Calu3 (cell line): ENCODE data around the gene AFF2. TPM values are rescaled to one million over a fixed set of nuclear protein-coding genes. Genes with fewer than 3 reads are reported as not detected.

ENCODE experiments used
- BruUV-seq: library from RNA; stranded (reverse); fragments of 400-500 nt; replicated peaks from 2 replicates; lab custom pipeline; 2021; lab: Mats Ljungman, UMichigan
- CTCF ChIA-PET: fragments of 300-600 bp; sonication (Branson Sonifier 250); formaldehyde crosslinking; loops from one replicate; lab custom pipeline; 2022; ENCODE audit warnings: antibody characterized with exemption; lab: Charles Lee
- DNase-seq: peaks from one replicate; pipeline ENCODE4 v3.0.0; 2022
- H3K27ac Mint-ChIP-seq: one replicate; pipeline ENCODE4 v1.8.0; 2022; ENCODE audit warnings: mixed read lengths; ENCODE audit not compliant: unreplicated experiment
- H3K27me3 Mint-ChIP-seq: one replicate; pipeline ENCODE4 v1.8.0; 2022; ENCODE audit warnings: mixed read lengths; ENCODE audit not compliant: unreplicated experiment
- H3K36me3 Mint-ChIP-seq: one replicate; pipeline ENCODE4 v1.8.0; 2022; ENCODE audit warnings: mild to moderate bottlenecking, moderate library complexity, mixed read lengths; ENCODE audit not compliant: insufficient read depth, unreplicated experiment
- H3K4me1 Mint-ChIP-seq: one replicate; pipeline ENCODE4 v1.8.0; 2022; ENCODE audit warnings: mild to moderate bottlenecking, low read depth, mixed read lengths; ENCODE audit not compliant: unreplicated experiment
- H3K4me3 Mint-ChIP-seq: one replicate; pipeline ENCODE4 v1.8.0; 2022; ENCODE audit warnings: mild to moderate bottlenecking, low read depth, moderate library complexity, mixed read lengths; ENCODE audit not compliant: unreplicated experiment
- H3K9me3 Mint-ChIP-seq: one replicate; pipeline ENCODE4 v1.8.0; 2022; ENCODE audit warnings: low read depth, mixed read lengths; ENCODE audit not compliant: unreplicated experiment
- intact Hi-C: fragments of 100-400 bp; cut with micrococcal nuclease; formaldehyde crosslinking; loops from one replicate; pipeline ENCODE4 v1.10.0; 2022; ENCODE audit not compliant: unreplicated experiment
- total RNA-seq: library from RNA; stranded (reverse); gene quantifications from 2 replicates; pipeline ENCODE4 v1.2.3, GENCODE V29; 2022
- TF ChIP-seq, protein P1 (sequence below): fragments of 200-600 bp; IDR thresholded peaks from one replicate; pipeline ENCODE4 v1.8.0; 2022; ENCODE audit warnings: antibody characterized with exemption; ENCODE audit not compliant: unreplicated experiment

The AFF2 gene
- total RNA-seq, 1 experiment from 2014 or later: 0.17 TPM

DNA sequence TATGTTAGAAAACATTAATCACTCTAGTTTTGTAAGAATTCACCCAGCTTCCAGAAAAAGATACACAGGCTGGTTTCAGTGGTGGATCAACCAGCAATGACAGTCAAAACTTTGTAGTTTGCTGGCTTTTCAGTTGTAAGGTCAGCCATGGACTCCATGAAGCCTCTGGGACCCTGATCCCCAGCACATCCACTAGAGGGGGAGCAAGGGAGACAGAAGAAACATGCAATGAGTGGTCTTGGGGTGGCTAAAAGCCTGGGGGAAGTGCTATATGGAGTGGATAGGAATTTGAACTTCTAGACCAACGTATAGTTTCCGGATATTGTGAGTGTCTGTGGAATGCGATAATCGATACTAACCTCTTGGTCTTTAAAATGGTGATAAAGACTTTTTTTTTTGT, 72.7 kb downstream of the AFF2 start:
- CTCF ChIA-PET: no interaction called here
- H3K27ac Mint-ChIP-seq: no peak overlapping the region
- TF ChIP-seq, protein P1, sequence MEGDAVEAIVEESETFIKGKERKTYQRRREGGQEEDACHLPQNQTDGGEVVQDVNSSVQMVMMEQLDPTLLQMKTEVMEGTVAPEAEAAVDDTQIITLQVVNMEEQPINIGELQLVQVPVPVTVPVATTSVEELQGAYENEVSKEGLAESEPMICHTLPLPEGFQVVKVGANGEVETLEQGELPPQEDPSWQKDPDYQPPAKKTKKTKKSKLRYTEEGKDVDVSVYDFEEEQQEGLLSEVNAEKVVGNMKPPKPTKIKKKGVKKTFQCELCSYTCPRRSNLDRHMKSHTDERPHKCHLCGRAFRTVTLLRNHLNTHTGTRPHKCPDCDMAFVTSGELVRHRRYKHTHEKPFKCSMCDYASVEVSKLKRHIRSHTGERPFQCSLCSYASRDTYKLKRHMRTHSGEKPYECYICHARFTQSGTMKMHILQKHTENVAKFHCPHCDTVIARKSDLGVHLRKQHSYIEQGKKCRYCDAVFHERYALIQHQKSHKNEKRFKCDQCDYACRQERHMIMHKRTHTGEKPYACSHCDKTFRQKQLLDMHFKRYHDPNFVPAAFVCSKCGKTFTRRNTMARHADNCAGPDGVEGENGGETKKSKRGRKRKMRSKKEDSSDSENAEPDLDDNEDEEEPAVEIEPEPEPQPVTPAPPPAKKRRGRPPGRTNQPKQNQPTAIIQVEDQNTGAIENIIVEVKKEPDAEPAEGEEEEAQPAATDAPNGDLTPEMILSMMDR: no peak
- BruUV-seq: no TSS peak
- intact Hi-C loops: no loop called here
- no peaks in the 10 kb centered on the region for H3K36me3 Mint-ChIP-seq
- no peaks in the 10 kb centered on the region for H3K27me3 Mint-ChIP-seq
- no peak overlapping the region for H3K4me3 Mint-ChIP-seq
- no peaks in the 10 kb centered on the region for H3K9me3 Mint-ChIP-seq
- no peaks in the 10 kb centered on the region for H3K4me1 Mint-ChIP-seq
- DNase-seq: no peak

DNA sequence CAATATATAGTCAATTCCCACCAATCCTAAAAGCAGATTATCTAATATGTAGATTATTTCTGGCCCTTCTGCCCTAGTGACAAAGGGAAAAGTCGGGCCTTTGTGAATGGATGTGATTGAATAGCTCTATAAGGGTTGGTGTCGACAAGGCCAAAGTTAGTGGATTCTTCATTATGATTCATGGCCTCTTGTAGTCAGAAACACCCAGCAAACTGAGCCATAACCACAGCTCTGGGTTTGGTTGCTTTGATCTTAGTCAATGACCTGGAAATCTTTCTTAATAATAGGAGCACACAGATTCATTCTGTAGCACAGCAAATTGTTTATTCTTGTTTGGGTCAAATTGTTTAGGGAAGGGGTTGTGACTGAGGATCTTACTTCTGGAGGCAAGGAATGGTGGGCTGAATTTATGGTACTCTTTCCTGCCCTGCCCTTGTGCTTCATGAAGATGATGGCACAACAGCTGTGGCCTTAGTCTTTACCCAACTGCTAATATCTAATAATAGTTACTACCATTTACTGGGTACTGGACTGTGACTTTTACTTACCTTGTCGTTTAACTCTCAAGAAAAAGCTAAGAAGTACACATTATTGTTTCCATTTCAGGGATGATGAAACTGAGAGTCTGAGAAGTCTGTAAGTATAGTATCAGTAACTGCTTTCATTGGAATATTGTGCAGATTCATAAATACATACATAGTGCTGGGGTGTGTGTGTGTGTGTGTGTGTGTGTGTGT, 74.0 kb downstream of the AFF2 start:
- BruUV-seq: no TSS peak
- no peak for DNase-seq
- H3K27ac Mint-ChIP-seq: no peak overlapping the region
- TF ChIP-seq, protein P1: no peak
- no peaks in the 10 kb centered on the region for H3K9me3 Mint-ChIP-seq
- intact Hi-C loops: no loop called here
- H3K4me3 Mint-ChIP-seq: no peak overlapping the region
- H3K4me1 Mint-ChIP-seq: no peaks in the 10 kb centered on the region
- no peaks in the 10 kb centered on the region for H3K27me3 Mint-ChIP-seq
- H3K36me3 Mint-ChIP-seq: no peaks in the 10 kb centered on the region
- CTCF ChIA-PET: no interaction called here

DNA sequence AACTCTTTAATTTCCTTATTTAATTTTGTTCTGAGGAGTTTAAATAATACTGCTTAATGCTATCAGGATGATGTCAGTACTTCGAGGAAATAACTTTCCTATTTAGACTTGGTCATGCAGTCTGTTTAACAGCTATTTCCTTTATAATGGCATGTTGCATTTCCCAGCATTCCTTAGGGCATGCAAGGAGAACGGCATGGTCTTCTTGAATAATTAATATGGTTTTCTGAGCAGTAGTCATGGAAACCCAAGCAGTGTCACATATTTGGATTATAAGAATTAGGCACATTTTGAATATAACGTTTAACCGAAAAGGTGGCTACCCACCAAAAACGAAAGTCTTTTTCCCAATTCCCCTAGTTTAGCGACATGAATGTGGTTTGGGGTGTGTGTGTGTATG, 76.0 kb downstream of the AFF2 start:
- H3K4me3 Mint-ChIP-seq: no peak overlapping the region
- CTCF ChIA-PET: no interaction called here
- no peaks in the 10 kb centered on the region for H3K36me3 Mint-ChIP-seq
- H3K27ac Mint-ChIP-seq: no peak overlapping the region
- intact Hi-C loops: no loop called here
- H3K9me3 Mint-ChIP-seq: no peaks in the 10 kb centered on the region
- H3K27me3 Mint-ChIP-seq: no peaks in the 10 kb centered on the region
- DNase-seq: no peak
- TF ChIP-seq, protein P1: no peak
- BruUV-seq: no TSS peak
- no peaks in the 10 kb centered on the region for H3K4me1 Mint-ChIP-seq

DNA sequence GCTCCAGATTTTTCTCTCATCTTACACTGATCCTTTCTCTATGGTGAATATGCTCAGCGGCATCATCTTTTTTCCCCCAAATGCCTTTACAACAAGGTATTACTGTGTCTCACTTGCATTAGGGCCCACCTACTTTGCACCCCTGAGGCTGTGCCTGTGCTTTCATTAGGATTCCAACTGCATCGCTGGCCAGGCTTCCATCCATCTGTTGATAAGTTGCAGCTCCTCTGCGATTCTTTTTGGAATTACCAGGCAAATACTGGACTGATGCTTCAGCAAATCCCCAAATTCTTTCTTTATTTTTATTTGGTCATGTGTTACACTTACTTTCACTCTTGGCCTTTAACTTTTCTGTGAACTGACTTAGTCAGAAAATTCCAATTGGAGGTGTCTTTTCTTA, 77.3 kb downstream of the AFF2 start:
- Mint-ChIP-seq H3K36me3 (no peaks in the 10 kb centered on the region), H3K9me3 (no peaks in the 10 kb centered on the region), H3K4me3 (no peak overlapping the region), H3K27ac (no peak overlapping the region), H3K27me3 (no peaks in the 10 kb centered on the region), H3K4me1 (no peaks in the 10 kb centered on the region)
- DNase-seq: no peak
- CTCF ChIA-PET: no interaction called here
- TF ChIP-seq, protein P1: no peak
- BruUV-seq: no TSS peak
- intact Hi-C loops: no loop called here
